Esophagus muscularis mucosa (tissue), 4 donors: Measurements from ENCODE around the gene STRN4. TPM values are rescaled to one million over a fixed set of nuclear protein-coding genes. Genes with fewer than 3 reads are reported as not detected.

Experiments used
- DNase-seq: peaks from one replicate; pipeline ENCODE4 v3.0.0-alpha.2; 2017; ENCODE audit errors: extremely low spot score
- H3K27ac ChIP-seq, 4 donors: fragments of 200-600 bp; sonication (generic); replicated peaks in 1 of 4; 1 replicate in 3 of 4; 2 replicates in 1 of 4; pipeline ENCODE4 v1.5.1; 2016 to 2019; ENCODE audit warnings: mild to moderate bottlenecking in 1 of 4
- H3K27me3 ChIP-seq, 4 donors: fragments of 200-600 bp; sonication (generic); one replicate each; pipeline versions ENCODE4 v1.5.1 to v1.6.0; 2016 to 2019
- H3K36me3 ChIP-seq, 4 donors: fragments of 200-600 bp; sonication (generic); one replicate each; pipeline ENCODE4 v1.5.1; 2016 to 2019
- H3K4me1 ChIP-seq, 4 donors: fragments of 200-600 bp; sonication (generic); one replicate each; pipeline ENCODE4 v1.5.1; 2016 to 2019
- H3K4me3 ChIP-seq, 4 donors: fragments of 200-600 bp; sonication (generic); 1 replicate in 2 of 4; 2 replicates in 2 of 4; pipeline ENCODE4 v1.5.1; 2016 to 2019; ENCODE audit warnings: mild to moderate bottlenecking in 4 of 4, moderate library complexity in 1 of 4
- H3K9me3 ChIP-seq, 4 donors: fragments of 200-600 bp; sonication (generic); 1 replicate in 3 of 4; 2 replicates in 1 of 4; pipeline ENCODE4 v1.5.1; 2016 to 2019
- EP300 ChIP-seq: sonication (generic); formaldehyde crosslinking; IDR thresholded peaks from one replicate; pipeline ENCODE4 v1.6.1; 2017; ENCODE audit warnings: antibody characterized with exemption
- POLR2A ChIP-seq: fragments of 450-650 bp; IDR thresholded peaks from one replicate; pipeline ENCODE4 v1.6.1; 2017; ENCODE audit warnings: antibody characterized with exemption, moderate library complexity, mild to moderate bottlenecking, low read depth
- POLR2AphosphoS5 ChIP-seq, 2 donors: sonication (generic); formaldehyde crosslinking; IDR thresholded peaks; one replicate each; pipeline ENCODE4 v1.6.1; 2017; ENCODE audit warnings: antibody characterized with exemption in 2 of 2
- WGBS: methylation state at CpG from one replicate; pipeline ENCODE4 v1.1.5; 2018; 5-methylcytosine and 5-hydroxymethylcytosine counted together
- intact Hi-C: fragments of 100-400 bp; cut with DNase I; formaldehyde crosslinking; loops from one replicate; pipeline ENCODE4 v1.15.1; 2023
- total RNA-seq, 4 donors: library from RNA; depleted of rRNA; stranded (reverse); fragments of >200 nt; gene quantifications; one replicate each; pipeline versions ENCODE4 v1.1.0 to v1.2.1, GENCODE V29; 2016
- TF ChIP-seq, protein P1 (sequence below), 3 experiments: fragments of 200-600 bp in 2 of 3; fragments of 450-650 bp in 1 of 3; sonication (generic) in 2 of 3; IDR thresholded peaks; one replicate each; pipeline ENCODE4 v1.5.1; 2017 to 2019; ENCODE audit warnings: antibody characterized with exemption in 3 of 3, mild to moderate bottlenecking in 2 of 3, moderate library complexity in 1 of 3

Gene STRN4
- total RNA-seq, 4 donors from 2014 or later = 85.2 to 119 (median 101) TPM

DNA sequence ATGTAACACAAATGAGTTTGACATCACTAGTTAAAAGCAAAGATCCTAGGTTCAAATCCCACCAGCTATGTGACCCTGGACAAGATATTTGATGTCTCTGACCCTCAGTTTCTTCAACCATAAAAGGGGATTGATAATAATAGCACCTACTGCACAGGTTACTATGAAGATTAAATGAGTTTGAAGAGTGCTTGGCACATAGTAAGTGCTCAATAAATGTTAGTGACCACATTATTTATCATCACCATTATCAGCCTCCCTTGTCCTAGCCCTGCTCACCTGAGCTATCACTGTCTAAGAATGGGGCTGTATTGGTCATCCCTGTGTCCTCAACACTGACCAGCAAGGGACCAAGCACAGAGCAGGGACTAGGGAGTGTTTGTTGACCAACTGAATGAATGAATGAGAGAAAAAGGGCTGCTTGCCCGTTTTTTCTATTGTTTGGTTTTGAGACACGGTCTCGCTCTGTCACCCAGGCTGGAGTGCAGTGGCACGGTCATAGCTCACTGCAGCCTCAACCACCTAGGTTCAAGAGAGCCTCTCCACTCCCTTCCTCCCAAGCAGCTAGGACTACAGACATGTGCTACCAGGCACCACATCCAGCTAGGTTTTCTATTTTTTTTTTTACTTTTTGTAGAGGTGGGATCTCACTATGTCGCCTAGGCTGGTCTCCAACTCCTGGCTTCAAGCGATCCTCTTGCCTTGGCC is 58.7 kb downstream of the STRN4 start:
- peaks cover 80 to 100% (median 96%) of the 10 kb centered on the region in 4 donors for H3K36me3 ChIP-seq
- H3K9me3 ChIP-seq = no peaks in the 10 kb centered on the region
- TF ChIP-seq POLR2AphosphoS5 (IDR thresholded peaks at IDR 0.05) (no peak), EP300 (no peak), POLR2A (no peak)
- TF ChIP-seq, protein P1, sequence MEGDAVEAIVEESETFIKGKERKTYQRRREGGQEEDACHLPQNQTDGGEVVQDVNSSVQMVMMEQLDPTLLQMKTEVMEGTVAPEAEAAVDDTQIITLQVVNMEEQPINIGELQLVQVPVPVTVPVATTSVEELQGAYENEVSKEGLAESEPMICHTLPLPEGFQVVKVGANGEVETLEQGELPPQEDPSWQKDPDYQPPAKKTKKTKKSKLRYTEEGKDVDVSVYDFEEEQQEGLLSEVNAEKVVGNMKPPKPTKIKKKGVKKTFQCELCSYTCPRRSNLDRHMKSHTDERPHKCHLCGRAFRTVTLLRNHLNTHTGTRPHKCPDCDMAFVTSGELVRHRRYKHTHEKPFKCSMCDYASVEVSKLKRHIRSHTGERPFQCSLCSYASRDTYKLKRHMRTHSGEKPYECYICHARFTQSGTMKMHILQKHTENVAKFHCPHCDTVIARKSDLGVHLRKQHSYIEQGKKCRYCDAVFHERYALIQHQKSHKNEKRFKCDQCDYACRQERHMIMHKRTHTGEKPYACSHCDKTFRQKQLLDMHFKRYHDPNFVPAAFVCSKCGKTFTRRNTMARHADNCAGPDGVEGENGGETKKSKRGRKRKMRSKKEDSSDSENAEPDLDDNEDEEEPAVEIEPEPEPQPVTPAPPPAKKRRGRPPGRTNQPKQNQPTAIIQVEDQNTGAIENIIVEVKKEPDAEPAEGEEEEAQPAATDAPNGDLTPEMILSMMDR (IDR thresholded peaks at IDR 0.05) = no peak
- intact Hi-C loops = no loop called here
- DNase-seq = no peak
- WGBS = 95% methylated on average over 6 of the region's 6 CpGs
- no peak overlapping the region for H3K27ac ChIP-seq
- H3K27me3 ChIP-seq = no peaks in the 10 kb centered on the region
- no peak overlapping the region for H3K4me3 ChIP-seq
- H3K4me1 ChIP-seq = no peaks in the 10 kb centered on the region

DNA sequence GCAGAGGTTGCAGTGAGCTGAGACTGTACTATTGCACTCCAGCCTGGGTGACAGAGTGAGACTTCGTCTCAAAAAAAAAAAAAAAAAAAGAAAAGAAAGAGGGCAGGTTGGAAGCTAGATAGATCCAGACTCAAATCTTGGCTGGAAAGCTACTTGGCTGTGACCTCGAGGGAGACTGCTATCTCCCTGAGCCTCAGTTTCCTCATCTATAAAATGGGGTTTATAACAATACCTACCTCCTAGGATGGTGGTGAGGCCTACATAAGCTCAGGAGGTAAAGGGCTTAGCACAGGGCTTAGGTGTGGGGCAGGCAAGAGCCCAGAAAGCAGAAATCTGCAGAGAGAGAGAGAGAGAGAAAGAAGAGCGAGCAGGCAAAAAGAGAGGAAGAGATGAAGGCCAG is 61.1 kb downstream of the STRN4 start:
- Histone ChIP-seq H3K4me1 (no peaks in the 10 kb centered on the region), H3K27ac (no peak overlapping the region), H3K36me3 (peaks cover 62 to 100% (median 95%) of the 10 kb centered on the region in 4 donors), H3K27me3 (no peaks in the 10 kb centered on the region), H3K4me3 (no peak overlapping the region), H3K9me3 (no peaks in the 10 kb centered on the region)
- intact Hi-C loops = no loop called here
- DNase-seq = no peak
- 88% methylated on average over 3 of the region's 3 CpGs for WGBS
- TF ChIP-seq, protein P1 (IDR thresholded peaks at IDR 0.05) = no peak
- TF ChIP-seq POLR2A (no peak), EP300 (no peak), POLR2AphosphoS5 (IDR thresholded peaks at IDR 0.05) (no peak)

DNA sequence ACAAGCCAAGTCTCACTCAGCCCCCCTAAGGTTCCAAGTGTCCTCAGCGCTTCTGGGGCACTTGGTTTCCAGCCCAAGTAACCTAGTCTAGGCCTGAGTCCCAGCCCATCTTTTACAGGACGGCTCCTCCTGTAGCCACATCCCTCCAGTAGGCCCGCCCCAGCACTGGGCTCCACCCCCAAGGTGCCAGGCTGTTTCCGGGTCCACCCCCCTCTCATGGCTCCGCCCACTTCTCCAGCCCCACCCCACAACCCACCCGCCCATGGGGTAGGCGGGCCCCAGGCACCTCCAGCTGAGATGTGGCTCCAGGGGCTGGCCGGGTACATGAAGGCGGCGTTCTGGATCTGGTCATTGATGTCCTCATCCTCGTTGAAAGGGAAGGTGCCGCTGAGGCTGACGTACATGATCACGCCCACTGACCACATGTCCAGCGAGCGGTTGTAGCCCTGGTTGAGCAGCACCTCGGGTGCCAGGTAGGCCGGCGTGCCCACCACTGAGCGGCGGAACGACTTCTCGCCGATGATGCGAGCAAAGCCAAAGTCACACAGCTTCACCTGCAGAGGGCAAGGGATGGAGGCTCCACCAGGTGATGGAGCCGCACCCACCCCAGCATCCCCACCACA is 68.0 kb downstream of the STRN4 start:
- Histone ChIP-seq H3K9me3 (no peaks in the 10 kb centered on the region), H3K36me3 (peaks cover 27 to 99% (median 94%) of the 10 kb centered on the region in 4 donors), H3K4me1 (no peaks in the 10 kb centered on the region), H3K27me3 (no peaks in the 10 kb centered on the region), H3K4me3 (no peak overlapping the region), H3K27ac (no peak overlapping the region)
- WGBS = 84% methylated on average over 25 of the region's 26 CpGs
- TF ChIP-seq POLR2A (no peak), POLR2AphosphoS5 (IDR thresholded peaks at IDR 0.05) (no peak), EP300 (no peak)
- TF ChIP-seq, protein P1 (IDR thresholded peaks at IDR 0.05) = no peak
- intact Hi-C loops = no loop called here
- DNase-seq = no peak

DNA sequence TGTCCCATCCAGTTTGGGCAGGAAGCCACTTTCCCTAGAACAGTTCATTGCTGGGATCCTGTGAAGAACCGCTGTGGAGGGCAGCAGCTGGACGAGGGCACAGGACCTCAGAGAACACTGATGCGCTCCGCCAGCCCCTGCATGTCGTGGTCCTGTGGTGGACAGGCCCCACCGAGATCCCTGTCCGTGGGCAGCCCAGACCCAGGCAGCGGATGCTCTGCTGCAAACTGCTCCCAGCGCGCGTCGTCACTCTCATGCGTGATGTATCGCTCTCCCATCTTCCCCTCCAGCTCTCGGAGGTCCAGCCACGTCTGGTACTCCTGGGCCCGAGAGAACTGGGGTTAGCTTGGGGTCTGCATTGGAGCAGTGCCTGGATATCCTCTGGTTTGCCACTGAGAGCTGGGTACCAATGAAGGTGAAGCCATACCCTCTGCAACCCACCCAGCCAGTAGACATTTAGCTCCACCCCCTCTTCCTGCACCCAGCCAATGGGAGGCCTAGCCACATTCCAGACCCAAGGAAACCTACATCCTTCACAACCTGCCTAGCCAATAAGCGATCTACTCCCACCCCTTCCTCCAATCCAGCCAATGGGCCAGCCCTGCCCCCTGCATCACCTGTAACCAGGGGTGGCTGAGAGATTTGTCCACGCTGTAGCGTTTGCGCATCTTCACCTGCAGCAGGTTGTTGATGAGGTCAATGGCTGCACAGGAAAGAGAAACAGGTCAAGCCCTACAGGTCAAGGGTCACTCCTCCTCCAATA is 71.7 kb downstream of the STRN4 start:
- Histone ChIP-seq H3K36me3 (peaks cover 22 to 72% (median 66%) of the 10 kb centered on the region in 4 donors), H3K4me1 (no peaks in the 10 kb centered on the region), H3K27me3 (no peaks in the 10 kb centered on the region), H3K9me3 (no peaks in the 10 kb centered on the region), H3K4me3 (no peak overlapping the region), H3K27ac (no peak overlapping the region)
- no peak for TF ChIP-seq POLR2A
- no peak for TF ChIP-seq EP300
- TF ChIP-seq, protein P1 (IDR thresholded peaks at IDR 0.05) = no peak
- TF ChIP-seq POLR2AphosphoS5 (IDR thresholded peaks at IDR 0.05) = no peak
- intact Hi-C loops = no loop called here
- DNase-seq = no peak
- 94% methylated on average over 20 of the region's 21 CpGs for WGBS
